AG04450 (cell line): ENCODE results near the gene USP17L30. TPM values are rescaled to one million over a fixed set of nuclear protein-coding genes. Genes with fewer than 3 reads are reported as not detected.
"Not testable (repeated sequence)": the region's sequence is repeated elsewhere in the genome, so short reads cannot be mapped to it uniquely, and the experiment has no call there.

Experiments
- CTCF ChIA-PET: fragments of 300-600, 350-600 bp; formaldehyde crosslinking; extraction: SDS; loops from one replicate; lab custom pipeline; 2022; ENCODE audit warnings: antibody characterized with exemption, inconsistent platforms; lab: Charles Lee
- POLR2A ChIA-PET: fragments of 350-600 bp; formaldehyde crosslinking; extraction: SDS; loops from one replicate; lab custom pipeline; 2021; ENCODE audit warnings: antibody characterized with exemption, inconsistent platforms; lab: Yijun Ruan, JAX
- DNase-seq: peaks from one replicate; pipeline ENCODE4 v3.0.0-alpha.2; 2011; ENCODE audit warnings: low read depth, low spot score
- H3K27ac ChIP-seq: one replicate; pipeline ENCODE4 v1.5.1; 2012; ENCODE audit warnings: low read depth, low read length, control low read depth
- H3K27me3 ChIP-seq: one replicate; pipeline ENCODE4 v1.6.0; 2012; ENCODE audit warnings: low read length; ENCODE audit not compliant: control insufficient read depth, insufficient read depth
- H3K4me3 ChIP-seq: 2 replicates; pipeline ENCODE4 v1.5.1; 2011; ENCODE audit warnings: mild to moderate bottlenecking, low read depth, low read length, control low read depth
- H3K9me3 ChIP-seq: 2 replicates; pipeline ENCODE4 v1.5.1; 2012; ENCODE audit warnings: low read length; ENCODE audit not compliant: control insufficient read depth, insufficient read depth
- CTCF ChIP-seq: IDR thresholded peaks from 2 replicates; pipeline ENCODE4 v1.5.1; 2011; ENCODE audit warnings: low read depth, low read length, control low read depth, inconsistent platforms
- polyA plus RNA-seq: library from polyadenylated mRNA; depleted of rRNA; stranded (reverse); fragments of >200 nt; gene quantifications from 2 replicates; pipeline ENCODE4 v1.2.3, GENCODE V29; 2011; rRNA removed
- small RNA-seq: library from RNA; depleted of rRNA; stranded (forward); fragments of <200 nt; gene quantifications from one replicate; pipeline ENCODE3, GENCODE V24; 2012; ENCODE audit warnings: low read depth; ENCODE audit not compliant: insufficient read length

Gene USP17L30
- polyA plus RNA-seq, 1 experiment, result not detected

GRCh38 chr4:9381012-9381534, 18.1 kb downstream of the USP17L30 start:
- H3K9me3 ChIP-seq, POLR2A ChIA-PET, H3K27ac ChIP-seq, DNase-seq, H3K27me3 ChIP-seq: not testable (repeated sequence)
- peak; percentile 32 for TF ChIP-seq CTCF
- CTCF ChIA-PET, result interaction anchor here (0.6 kb wide), 1 partner anchor 1780 kb away, joined by 3 read pairs; no protein-coding TSS in a partner anchor
- H3K4me3 ChIP-seq, result peak overlapping the region; percentile 48

- H3K27me3 ChIP-seq, result no peaks in the 10 kb centered on the region
- no peak overlapping the region for H3K27ac ChIP-seq
- no peak for TF ChIP-seq CTCF
- H3K4me3 ChIP-seq, result no peak overlapping the region
- DNase-seq, result no peak
- peaks cover 7% of the 10 kb centered on the region; the same call in 1 of the 2 replicates for H3K9me3 ChIP-seq
- ChIA-PET CTCF (no interaction called here), POLR2A (no interaction called here)
These were observed 21.2 kb downstream of the USP17L30 start for GRCh38 chr4:9384126-9384525.

- H3K9me3 ChIP-seq, H3K27ac ChIP-seq, POLR2A ChIA-PET, CTCF ChIA-PET, H3K27me3 ChIP-seq, H3K4me3 ChIP-seq, DNase-seq: not testable (repeated sequence)
These were observed 26.1 kb downstream of the USP17L30 start for GRCh38 chr4:9389001-9389400.

- peaks cover 13% of the 10 kb centered on the region for H3K9me3 ChIP-seq
- DNase-seq, POLR2A ChIA-PET, H3K27ac ChIP-seq, H3K27me3 ChIP-seq, H3K4me3 ChIP-seq, CTCF ChIA-PET: not testable (repeated sequence)
These were observed 42.8 kb downstream of the USP17L30 start for GRCh38 chr4:9405774-9406173.

- CTCF ChIA-PET, H3K27ac ChIP-seq, DNase-seq, H3K27me3 ChIP-seq, H3K4me3 ChIP-seq, POLR2A ChIA-PET: not testable (repeated sequence)
- peaks cover 13% of the 10 kb centered on the region for H3K9me3 ChIP-seq
These were observed 43.6 kb downstream of the USP17L30 start for GRCh38 chr4:9406491-9406890.

- no peak for TF ChIP-seq CTCF
- H3K27me3 ChIP-seq, result no peaks in the 10 kb centered on the region
- DNase-seq, result no peak
- no peak overlapping the region for H3K27ac ChIP-seq
- ChIA-PET POLR2A (no interaction called here), CTCF (no interaction called here)
- peaks cover 13% of the 10 kb centered on the region for H3K9me3 ChIP-seq
- H3K4me3 ChIP-seq, result no peak overlapping the region
These were observed 46.9 kb downstream of the USP17L30 start for GRCh38 chr4:9409793-9410192.

Small RNA genes lying within 50 kb of the gene (small RNA-seq; reads per million reads assigned to genes)
- not detected for gene RNA5SP153

Other genes starting within 250 kb of the USP17L30 start
- not detected in 2 replicates for gene FAM90A26, start 192.7 kb upstream of the USP17L30 start, polyA plus RNA-seq
- gene USP17L10, start 152.5 kb upstream of the USP17L30 start, polyA plus RNA-seq, result not detected in 2 replicates
- not detected in 2 replicates for gene USP17L11, start 147.7 kb upstream of the USP17L30 start, polyA plus RNA-seq
- not detected in 2 replicates for gene USP17L12, start 143.0 kb upstream of the USP17L30 start, polyA plus RNA-seq
- not detected in 2 replicates for gene USP17L13, start 138.2 kb upstream of the USP17L30 start, polyA plus RNA-seq
- not detected in 2 replicates for gene USP17L15, start 128.7 kb upstream of the USP17L30 start, polyA plus RNA-seq
- not detected in 2 replicates for gene USP17L17, start 119.2 kb upstream of the USP17L30 start, polyA plus RNA-seq
- not detected in 2 replicates for gene USP17L18, start 114.5 kb upstream of the USP17L30 start, polyA plus RNA-seq
- gene USP17L19, start 109.8 kb upstream of the USP17L30 start, polyA plus RNA-seq, result not detected in 2 replicates
- gene USP17L20, start 105.0 kb upstream of the USP17L30 start, polyA plus RNA-seq, result not detected in 2 replicates
- not detected in 2 replicates for gene USP17L21, start 100.3 kb upstream of the USP17L30 start, polyA plus RNA-seq
- gene USP17L22, start 95.5 kb upstream of the USP17L30 start, polyA plus RNA-seq, result not detected in 2 replicates
- not detected in 2 replicates for gene USP17L24, start 38.0 kb upstream of the USP17L30 start, polyA plus RNA-seq
- not detected in 2 replicates for gene USP17L25, start 33.2 kb upstream of the USP17L30 start, polyA plus RNA-seq
- gene USP17L26, start 28.5 kb upstream of the USP17L30 start, polyA plus RNA-seq, result not detected in 2 replicates
- gene USP17L5, start 23.7 kb upstream of the USP17L30 start, polyA plus RNA-seq, result not detected in 2 replicates
- gene USP17L27, start 19.0 kb upstream of the USP17L30 start, polyA plus RNA-seq, result not detected in 2 replicates
- not detected in 2 replicates for gene USP17L28, start 14.2 kb upstream of the USP17L30 start, polyA plus RNA-seq
- not detected in 2 replicates for gene USP17L29, start 9.5 kb upstream of the USP17L30 start, polyA plus RNA-seq
- not detected in 2 replicates for gene DEFB131A, start 81.3 kb downstream of the USP17L30 start, polyA plus RNA-seq